NCI-H446 treated with DMSO at 0.1 percent for 48 hours (cell line): ENCODE measurements around the gene ARHGAP9.
"Not testable (repeated sequence)": the region's sequence is repeated elsewhere in the genome, so short reads cannot be mapped to it uniquely, and the experiment has no call there.

Experiments
- DNase-seq: peaks from one replicate; lab custom pipeline; 2025; lab: John Stamatoyannopoulos, UW

ARHGAP9 gene

GRCh38 chr12:57479376-57480115 lies at the start of gene ARHGAP9:
ARHGAP9 (minus strand) TSS chr12:57479866; CDS start chr12:57479406, 460 bp downstream.
- DNase-seq = no peak

- DNase-seq = no peak
These were observed 49.3 kb upstream of the ARHGAP9 start for GRCh38 chr12:57528831-57529555.

GRCh38 chr12:57528176-57528575 lies 48.5 kb upstream of the ARHGAP9 start:
- DNase-seq = no peak

GRCh38 chr12:57527184-57527583 lies 47.5 kb upstream of the ARHGAP9 start:
- DNase-seq = no peak

- no peak for DNase-seq
These were observed 46.9 kb upstream of the ARHGAP9 start for GRCh38 chr12:57526477-57527126.

- no peak for DNase-seq
These were observed 46.1 kb upstream of the ARHGAP9 start for GRCh38 chr12:57525615-57526383.

GRCh38 chr12:57524814-57525614 lies 45.3 kb upstream of the ARHGAP9 start:
- DNase-seq = no peak

- DNase-seq = no peak
These were observed 44.3 kb upstream of the ARHGAP9 start for GRCh38 chr12:57523706-57524614.

GRCh38 chr12:57522887-57523705 lies 43.4 kb upstream of the ARHGAP9 start:
- DNase-seq = no peak

- peak; percentile 85 for DNase-seq
These were observed 42.6 kb upstream of the ARHGAP9 start, which contains the start of gene MBD6 for GRCh38 chr12:57522011-57522886. MBD6 (plus strand) TSS chr12:57522824; CDS start chr12:57524304, 1,480 bp downstream.

GRCh38 chr12:57521525-57522010 lies 41.9 kb upstream of the ARHGAP9 start:
- DNase-seq = no peak

GRCh38 chr12:57520053-57520818 lies 40.6 kb upstream of the ARHGAP9 start, which contains the start of gene DDIT3:
DDIT3 (minus strand) TSS chr12:57520514; CDS start chr12:57517406, 3,108 bp downstream.
- DNase-seq = peak; percentile 96

- no peak for DNase-seq
These were observed 40.1 kb upstream of the ARHGAP9 start for GRCh38 chr12:57519796-57520052.

- DNase-seq = no peak
These were observed 39.5 kb upstream of the ARHGAP9 start for GRCh38 chr12:57518920-57519795.

GRCh38 chr12:57518176-57518919 lies 38.7 kb upstream of the ARHGAP9 start:
- no peak for DNase-seq

- DNase-seq = not testable (repeated sequence)
These were observed 38.1 kb upstream of the ARHGAP9 start for GRCh38 chr12:57517718-57518117.
